Naive B cell (primary cell): ENCODE data around the gene ABCD2. TPM values are rescaled to one million over a fixed set of nuclear protein-coding genes. Genes with fewer than 3 reads are reported as not detected.
"Not testable (repeated sequence)": the region's sequence is repeated elsewhere in the genome, so short reads cannot be mapped to it uniquely, and the experiment has no call there.

Source experiments
- ATAC-seq, 2 donors: fragments of 150-1000 bp; cut with Tn5 transposase; 2 replicates each; pipeline ENCODE4 v1.10.0; 2021; ENCODE audit warnings: low read depth in 2 of 2, mild to moderate bottlenecking in 2 of 2, moderate library complexity in 2 of 2
- DNase-seq: peaks from one replicate; pipeline ENCODE4 v3.0.0; 2022
- H3K27ac Mint-ChIP-seq, 6 donors: one replicate each; pipeline ENCODE4 v1.8.0; 2020 to 2022; ENCODE audit warnings: mild to moderate bottlenecking in 6 of 6, mixed read lengths in 6 of 6, moderate library complexity in 5 of 6, inconsistent platforms in 2 of 6
- H3K27me3 Mint-ChIP-seq, 3 donors: one replicate each; pipeline ENCODE4 v1.8.0; 2021 to 2022; ENCODE audit warnings: mixed read lengths in 3 of 3, mild to moderate bottlenecking in 1 of 3
- H3K36me3 Mint-ChIP-seq, 2 donors: one replicate each; pipeline ENCODE4 v1.8.0; 2020 to 2022; ENCODE audit warnings: mixed read lengths in 2 of 2, inconsistent platforms in 1 of 2, mild to moderate bottlenecking in 1 of 2
- H3K4me1 Mint-ChIP-seq, 3 donors: one replicate each; pipeline ENCODE4 v1.8.0; 2020 to 2022; ENCODE audit warnings: mixed read lengths in 3 of 3, inconsistent platforms in 1 of 3, mild to moderate bottlenecking in 1 of 3, moderate library complexity in 1 of 3
- H3K4me3 Mint-ChIP-seq, 8 donors: one replicate each; pipeline ENCODE4 v1.8.0; 2020 to 2022; ENCODE audit warnings: mild to moderate bottlenecking in 8 of 8, mixed read lengths in 8 of 8, moderate library complexity in 8 of 8, inconsistent platforms in 2 of 8
- H3K9me3 Mint-ChIP-seq, 7 donors: one replicate each; pipeline ENCODE4 v1.8.0; 2020 to 2022; ENCODE audit warnings: mixed read lengths in 7 of 7, mild to moderate bottlenecking in 5 of 7, inconsistent platforms in 2 of 7, moderate library complexity in 1 of 7
- polyA plus RNA-seq, 6 donors: library from polyadenylated mRNA; unstranded; fragments of 300-500 nt; fragmentation: Illumina TruSeq; gene quantifications; one replicate each; pipeline ENCODE4 v1.2.3, GENCODE V29; 2021; ENCODE audit warnings: low read depth in 6 of 6

ABCD2 gene
- polyA plus RNA-seq = 1 to 10 TPM in 1 of 6 donors, under 1 TPM in 4, not detected in 1; 0.26 to 1.1 (median 0.30) TPM

DNA sequence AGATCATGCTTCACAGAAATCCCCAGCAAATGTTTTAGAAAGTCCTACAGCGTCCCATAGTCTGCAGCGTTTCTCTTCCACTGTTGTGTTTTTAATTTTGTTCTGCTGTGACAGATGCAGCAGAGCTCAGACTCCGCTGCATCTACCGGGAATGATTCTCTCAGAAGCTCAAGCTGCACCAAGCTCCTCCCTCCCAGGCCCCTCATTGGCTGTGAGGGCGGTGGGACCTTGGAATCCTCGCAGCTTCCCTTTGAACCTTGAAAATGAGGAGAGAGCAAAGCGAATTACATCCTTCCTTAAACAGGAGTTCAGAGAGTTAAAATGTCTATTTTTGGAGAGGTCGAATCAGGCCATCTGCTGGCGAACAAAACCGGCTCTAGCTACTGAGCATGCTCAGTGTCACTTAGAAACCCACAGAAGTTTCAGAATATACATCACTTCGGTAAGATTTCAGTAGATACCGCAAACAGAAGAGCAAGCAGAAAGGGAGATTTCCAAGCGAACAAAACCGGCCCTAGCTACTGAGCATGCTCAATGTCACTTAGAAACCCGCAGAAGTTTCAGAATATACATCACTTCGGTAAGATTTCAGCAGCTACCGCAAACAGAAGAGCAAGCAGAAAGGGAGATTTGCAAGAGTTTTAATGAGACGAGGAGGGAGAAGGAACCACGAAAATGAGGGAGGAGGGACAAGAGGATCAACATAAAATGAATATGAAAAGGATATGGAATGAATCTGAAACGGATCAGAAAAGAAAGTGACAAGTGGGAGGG lies at the start of gene ABCD2:
Gene ABCD2 (minus strand): TSS at position 144 of the 774 bp plus-strand sequence. CDS start 188 bp downstream, outside the sequence.
- H3K9me3 Mint-ChIP-seq = no peaks in the 10 kb centered on the region

DNA sequence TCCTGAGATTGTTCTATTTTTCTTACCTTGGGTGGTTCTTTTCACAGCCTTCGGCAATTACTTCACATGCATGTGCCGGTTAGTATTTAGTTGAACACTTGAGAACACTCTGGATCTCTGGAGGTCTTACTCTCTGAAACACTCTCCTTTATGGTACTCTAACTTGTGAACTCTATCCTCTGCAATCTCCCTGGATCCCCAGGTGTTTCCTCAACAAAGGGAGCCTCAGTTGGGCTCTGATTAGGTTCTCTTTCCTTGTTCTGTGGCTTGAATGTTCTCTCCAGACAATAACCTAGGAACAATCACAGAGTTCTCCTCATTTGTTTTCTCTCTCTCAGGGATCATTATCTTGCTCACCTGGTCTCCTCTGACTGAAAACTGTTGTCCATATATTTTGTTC lies 40.5 kb upstream of the ABCD2 start:
- DNase-seq (no peak), ATAC-seq (no peak)
- Mint-ChIP-seq H3K9me3 (peaks cover 0 to 3% (median 0%) of the 10 kb centered on the region in 7 donors), H3K36me3 (no peaks in the 10 kb centered on the region), H3K27me3 (peaks cover 0 to 10% (median 0%) of the 10 kb centered on the region in 3 donors), H3K27ac (no peak overlapping the region), H3K4me3 (no peak overlapping the region), H3K4me1 (no peaks in the 10 kb centered on the region)

More for the DNA sequence above, at the start of gene ABCD2:
- H3K27me3 Mint-ChIP-seq = no peaks in the 10 kb centered on the region
- H3K36me3 Mint-ChIP-seq = no peaks in the 10 kb centered on the region
- H3K27ac Mint-ChIP-seq = peak within 1 kb of the TSS in 4 of 6 donors; percentile 8 to 93 (median 50)
- ATAC-seq (peak; percentile 90 to 92), DNase-seq (peak; percentile 72)
- peaks cover 7 to 13% (median 9%) of the 10 kb centered on the region in 3 donors for H3K4me1 Mint-ChIP-seq
- peak within 1 kb of the TSS in 2 of 8 donors; percentile 28 to 57 for H3K4me3 Mint-ChIP-seq

GRCh38 chr12:39647383-39647782 lies 27.8 kb upstream of the ABCD2 start:
- no peak for DNase-seq
- no peaks in the 10 kb centered on the region for H3K9me3 Mint-ChIP-seq
- H3K27me3 Mint-ChIP-seq = peaks cover 0 to 3% (median 2%) of the 10 kb centered on the region in 3 donors
- no peaks in the 10 kb centered on the region for H3K4me1 Mint-ChIP-seq
- no peak for ATAC-seq
- no peaks in the 10 kb centered on the region for H3K36me3 Mint-ChIP-seq
- H3K4me3 Mint-ChIP-seq = no peak overlapping the region
- H3K27ac Mint-ChIP-seq = peak overlapping the region in 1 of 6 donors; percentile 81

DNA sequence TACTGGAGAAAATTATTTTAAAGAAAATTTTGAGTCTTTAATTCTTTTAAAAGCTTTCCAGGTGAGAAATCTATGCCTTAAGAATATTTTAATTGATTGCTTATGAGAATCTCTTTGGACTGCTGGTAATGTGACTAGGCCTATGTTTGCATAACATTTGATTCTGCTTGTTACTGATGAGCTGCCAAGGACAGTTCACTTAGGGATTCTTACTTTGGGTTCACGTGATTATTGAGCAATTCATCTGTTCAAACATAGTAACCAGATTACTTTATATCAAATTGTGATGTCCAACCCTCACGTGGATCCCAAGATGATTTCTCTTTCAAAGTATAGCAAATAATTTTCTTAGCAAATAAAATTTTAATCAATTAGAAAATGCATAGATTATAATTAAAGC lies 27.4 kb upstream of the ABCD2 start:
- H3K4me3 Mint-ChIP-seq = no peak overlapping the region
- H3K4me1 Mint-ChIP-seq = no peaks in the 10 kb centered on the region
- H3K27ac Mint-ChIP-seq = no peak overlapping the region
- no peak for DNase-seq
- H3K36me3 Mint-ChIP-seq = no peaks in the 10 kb centered on the region
- no peak for ATAC-seq
- H3K9me3 Mint-ChIP-seq = no peaks in the 10 kb centered on the region
- peaks cover 0 to 8% (median 6%) of the 10 kb centered on the region in 3 donors for H3K27me3 Mint-ChIP-seq

DNA sequence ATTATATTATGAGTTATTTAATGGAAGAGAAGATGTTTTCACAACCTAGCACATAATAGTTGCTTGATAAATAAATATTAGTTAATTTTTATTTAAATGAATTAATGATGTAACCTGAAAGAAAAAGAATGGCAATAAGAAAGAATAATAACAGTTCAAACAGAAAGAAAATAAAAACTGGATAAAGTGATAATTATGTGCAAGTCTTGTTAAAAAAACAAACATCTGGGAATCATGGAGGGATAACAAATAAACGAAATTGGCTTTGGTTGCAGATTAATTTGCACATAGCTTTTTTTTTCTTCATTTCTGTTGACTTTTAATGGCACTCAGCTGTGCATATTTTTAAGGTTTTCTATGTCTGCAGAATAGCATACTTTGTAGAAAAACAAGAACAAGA lies 23.4 kb upstream of the ABCD2 start:
- Mint-ChIP-seq H3K36me3 (no peaks in the 10 kb centered on the region), H3K9me3 (no peaks in the 10 kb centered on the region), H3K4me1 (no peaks in the 10 kb centered on the region), H3K27me3 (peaks cover 3 to 21% (median 6%) of the 10 kb centered on the region in 3 donors), H3K27ac (no peak overlapping the region), H3K4me3 (no peak overlapping the region)
- DNase-seq (no peak), ATAC-seq (no peak)

- Mint-ChIP-seq H3K27ac (no peak overlapping the region), H3K4me3 (no peak overlapping the region), H3K9me3 (peaks cover 0 to 3% (median 0%) of the 10 kb centered on the region in 7 donors), H3K36me3 (no peaks in the 10 kb centered on the region), H3K27me3 (peaks cover 3 to 21% (median 6%) of the 10 kb centered on the region in 3 donors), H3K4me1 (no peaks in the 10 kb centered on the region)
- ATAC-seq (no peak), DNase-seq (no peak)
Measured at GRCh38 chr12:39638840-39639239, 19.2 kb upstream of the ABCD2 start.

DNA sequence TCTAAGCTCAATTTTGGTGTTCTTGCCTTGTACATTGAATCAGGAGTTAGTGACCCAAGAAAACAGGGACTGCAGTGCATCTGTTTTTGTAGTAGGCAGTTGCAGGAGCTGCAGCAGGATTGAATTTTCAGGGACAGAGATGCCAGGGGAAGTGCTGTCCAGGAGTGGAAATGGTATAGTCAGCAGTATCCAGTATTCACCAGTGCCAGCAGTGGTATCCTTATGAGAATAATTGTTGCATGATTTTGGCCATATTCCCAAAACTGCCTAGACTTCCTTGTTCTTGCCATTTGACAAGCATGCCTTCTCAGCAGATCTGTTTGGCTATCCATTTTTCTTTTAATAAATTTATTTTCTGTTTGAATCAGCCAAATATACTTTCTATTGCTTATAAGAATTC lies 18.6 kb upstream of the ABCD2 start:
- DNase-seq = no peak
- ATAC-seq = no peak
- peaks cover 3 to 21% (median 6%) of the 10 kb centered on the region in 3 donors for H3K27me3 Mint-ChIP-seq
- H3K4me3 Mint-ChIP-seq = no peak overlapping the region
- H3K36me3 Mint-ChIP-seq = no peaks in the 10 kb centered on the region
- no peaks in the 10 kb centered on the region for H3K4me1 Mint-ChIP-seq
- H3K9me3 Mint-ChIP-seq = peaks cover 0 to 3% (median 0%) of the 10 kb centered on the region in 7 donors
- no peak overlapping the region for H3K27ac Mint-ChIP-seq

- Mint-ChIP-seq H3K27ac (no peak overlapping the region), H3K9me3 (peaks cover 0 to 3% (median 0%) of the 10 kb centered on the region in 7 donors), H3K27me3 (no peaks in the 10 kb centered on the region), H3K36me3 (no peaks in the 10 kb centered on the region), H3K4me3 (no peak overlapping the region), H3K4me1 (peaks cover 9 to 13% (median 10%) of the 10 kb centered on the region in 3 donors)
- DNase-seq (no peak), ATAC-seq (no peak)
Measured at GRCh38 chr12:39632670-39633069, 13.1 kb upstream of the ABCD2 start.

DNA sequence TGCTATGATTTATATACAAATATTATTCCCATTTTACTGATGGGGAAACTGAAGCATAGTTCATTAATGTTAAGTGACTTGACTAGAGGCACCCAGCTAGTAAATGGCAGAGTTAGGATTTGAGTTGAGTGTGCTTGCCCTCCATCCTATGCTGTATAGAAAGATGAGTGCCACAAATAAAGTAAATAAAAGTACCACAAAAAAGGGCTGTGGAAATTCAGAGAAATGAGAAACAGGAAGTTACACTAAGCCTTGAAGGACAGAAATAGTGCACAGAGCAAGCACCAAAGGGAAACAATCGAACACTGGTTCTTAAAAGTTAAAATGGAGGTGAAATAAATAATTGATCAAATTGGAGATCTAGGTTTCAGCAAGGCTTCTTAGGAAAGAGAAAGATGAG lies 9.2 kb upstream of the ABCD2 start:
- Mint-ChIP-seq H3K27ac (peak overlapping the region in 2 of 6 donors; percentile 15 to 50), H3K9me3 (no peaks in the 10 kb centered on the region), H3K4me1 (peaks cover 9 to 13% (median 10%) of the 10 kb centered on the region in 3 donors), H3K4me3 (peak overlapping the region in 5 of 8 donors; percentile 2 to 76 (median 38)), H3K27me3 (no peaks in the 10 kb centered on the region), H3K36me3 (no peaks in the 10 kb centered on the region)
- ATAC-seq (peak; percentile 28 to 40), DNase-seq (no peak)

GRCh38 chr12:39627914-39628313 lies 8.3 kb upstream of the ABCD2 start:
- peaks cover 9 to 13% (median 10%) of the 10 kb centered on the region in 3 donors for H3K4me1 Mint-ChIP-seq
- no peak overlapping the region for H3K4me3 Mint-ChIP-seq
- H3K27me3 Mint-ChIP-seq = no peaks in the 10 kb centered on the region
- H3K36me3 Mint-ChIP-seq = no peaks in the 10 kb centered on the region
- DNase-seq (no peak), ATAC-seq (no peak)
- H3K9me3 Mint-ChIP-seq = no peaks in the 10 kb centered on the region
- H3K27ac Mint-ChIP-seq = no peak overlapping the region

DNA sequence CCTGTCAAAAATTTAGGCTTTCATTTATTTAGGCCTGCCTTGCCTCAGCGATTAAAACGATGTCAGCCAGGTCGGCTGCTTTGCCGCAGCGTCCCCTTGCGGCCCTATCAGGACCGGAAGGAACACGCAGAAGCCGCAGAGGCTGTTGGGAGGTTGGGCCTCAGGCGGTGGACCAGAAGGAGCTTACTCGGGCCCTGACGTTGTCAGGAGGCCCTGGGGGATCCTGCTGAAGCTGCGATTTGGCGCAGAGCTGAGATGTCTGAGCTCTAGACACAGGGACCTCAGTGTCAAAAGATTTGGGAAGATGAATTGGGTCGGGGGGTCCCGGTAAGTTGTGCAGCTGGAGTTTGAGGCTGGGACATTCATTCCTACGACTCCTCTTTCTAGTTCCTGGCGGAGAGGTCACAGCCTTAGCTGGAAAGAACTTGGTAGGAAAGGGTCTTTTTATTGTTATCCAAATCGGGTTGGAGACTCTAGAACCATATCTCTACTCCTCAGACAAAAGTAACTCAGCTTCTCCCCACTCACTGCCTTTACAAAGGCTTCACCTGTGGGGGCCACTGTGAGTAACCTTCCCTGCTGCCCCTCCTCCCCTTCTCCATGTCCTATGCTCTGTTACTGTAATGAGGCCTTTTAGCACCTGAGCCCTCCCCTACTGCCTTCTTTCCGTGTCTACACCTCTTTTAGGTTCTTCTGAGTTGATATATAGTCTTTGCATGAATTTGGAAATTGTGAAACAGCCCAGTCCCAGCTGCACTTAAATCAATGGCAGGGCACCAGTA lies 6.6 kb upstream of the ABCD2 start:
- Mint-ChIP-seq H3K9me3 (no peaks in the 10 kb centered on the region), H3K36me3 (no peaks in the 10 kb centered on the region), H3K27me3 (no peaks in the 10 kb centered on the region), H3K27ac (peak overlapping the region in 1 of 6 donors; percentile 20), H3K4me1 (peaks cover 10 to 15% (median 12%) of the 10 kb centered on the region in 3 donors), H3K4me3 (no peak overlapping the region)
- no peak for DNase-seq
- ATAC-seq = no peak

GRCh38 chr12:39623919-39624318 lies 4.3 kb upstream of the ABCD2 start:
- Mint-ChIP-seq H3K9me3 (no peaks in the 10 kb centered on the region), H3K4me1 (peaks cover 7 to 14% (median 10%) of the 10 kb centered on the region in 3 donors), H3K36me3 (no peaks in the 10 kb centered on the region), H3K27ac (no peak overlapping the region), H3K27me3 (no peaks in the 10 kb centered on the region), H3K4me3 (no peak overlapping the region)
- DNase-seq (no peak), ATAC-seq (no peak)

DNA sequence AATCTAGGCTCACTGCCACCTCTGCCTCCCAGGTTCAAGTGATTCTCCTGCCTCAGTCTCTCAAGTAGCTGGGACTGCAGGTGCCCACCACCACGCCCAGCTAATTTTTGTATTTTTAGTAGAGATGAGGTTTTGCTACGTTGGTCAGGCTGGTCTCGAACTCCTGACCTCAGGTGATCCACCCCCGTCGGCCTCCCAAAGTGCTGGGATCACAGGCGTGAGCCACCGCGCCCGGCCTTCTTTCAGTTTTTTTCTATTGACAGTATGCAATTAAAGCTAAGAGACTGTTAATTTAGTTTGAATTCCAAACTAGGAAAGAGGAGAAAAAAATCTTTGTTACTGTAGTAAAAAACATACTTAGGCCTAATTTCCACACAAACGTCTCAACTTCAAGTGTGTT lies 3.6 kb upstream of the ABCD2 start:
- H3K27ac Mint-ChIP-seq, H3K9me3 Mint-ChIP-seq, H3K27me3 Mint-ChIP-seq, DNase-seq, H3K36me3 Mint-ChIP-seq, ATAC-seq, H3K4me1 Mint-ChIP-seq, H3K4me3 Mint-ChIP-seq: not testable (repeated sequence)
